ENCODE data around the gene RNPEP. TPM values are rescaled to one million over a fixed set of nuclear protein-coding genes. Genes with fewer than 3 reads are reported as not detected.

The RNPEP gene
- total and polyA plus RNA-seq, 2 of the 13 experiments (the other 11 are each of a cell fraction or from before 2014, with no cell fraction given): 20.6 to 38.4 TPM

- TF ChIP-seq HNF1A (IDR thresholded peaks at IDR 0.05; ENCODE audit: low read depth) (no peak), HNF1A (CRISPR knock-in tag; IDR thresholded peaks at IDR 0.05; ENCODE audit: borderline replicate concordance) (no peak), TBX3 (IDR thresholded peaks at IDR 0.05; ENCODE audit: borderline replicate concordance) (no peak), GABPA (IDR thresholded peaks at IDR 0.05; ENCODE audit: low read depth, low read length) (no peak), GABPA (CRISPR knock-in tag; IDR thresholded peaks at IDR 0.05; ENCODE audit: low read depth) (no peak), BHLHE40 (IDR thresholded peaks at IDR 0.05; ENCODE audit: low read length) (no peak), ZMYM3 (CRISPR knock-in tag; IDR thresholded peaks at IDR 0.05) (peak; percentile 43; the same call in 1 of the 2 replicates), ZNF709 (CRISPR knock-in tag; IDR thresholded peaks at IDR 0.05) (peak; percentile 5; the same call in 1 of the 2 replicates)
- TF ChIP-seq, protein P1, sequence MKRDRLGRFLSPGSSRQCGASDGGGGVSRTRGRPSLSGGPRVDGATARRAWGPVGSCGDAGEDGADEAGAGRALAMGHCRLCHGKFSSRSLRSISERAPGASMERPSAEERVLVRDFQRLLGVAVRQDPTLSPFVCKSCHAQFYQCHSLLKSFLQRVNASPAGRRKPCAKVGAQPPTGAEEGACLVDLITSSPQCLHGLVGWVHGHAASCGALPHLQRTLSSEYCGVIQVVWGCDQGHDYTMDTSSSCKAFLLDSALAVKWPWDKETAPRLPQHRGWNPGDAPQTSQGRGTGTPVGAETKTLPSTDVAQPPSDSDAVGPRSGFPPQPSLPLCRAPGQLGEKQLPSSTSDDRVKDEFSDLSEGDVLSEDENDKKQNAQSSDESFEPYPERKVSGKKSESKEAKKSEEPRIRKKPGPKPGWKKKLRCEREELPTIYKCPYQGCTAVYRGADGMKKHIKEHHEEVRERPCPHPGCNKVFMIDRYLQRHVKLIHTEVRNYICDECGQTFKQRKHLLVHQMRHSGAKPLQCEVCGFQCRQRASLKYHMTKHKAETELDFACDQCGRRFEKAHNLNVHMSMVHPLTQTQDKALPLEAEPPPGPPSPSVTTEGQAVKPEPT (CRISPR knock-in tag; IDR thresholded peaks at IDR 0.05; ENCODE audit: low read depth): no peak
Measured at GRCh38 chr1:201954263-201955008, 28.0 kb upstream of the RNPEP start (continued).

Data from HepG2 (cell line).